Left ventricle myocardium inferior (tissue), 1 donor: Measurements from ENCODE around the gene DPYSL4. TPM values are rescaled to one million over a fixed set of nuclear protein-coding genes. Genes with fewer than 3 reads are reported as not detected.

Experiments used
- DNase-seq: peaks from one replicate; pipeline ENCODE4 v3.0.0-alpha.2; 2020
- H3K27ac ChIP-seq: fragments of 200-600 bp; replicated peaks from 2 replicates; pipeline ENCODE4 v1.8.0; 2021
- H3K27me3 ChIP-seq: fragments of 200-600 bp; 2 replicates; pipeline ENCODE4 v1.8.0; 2021; ENCODE audit warnings: low read depth
- H3K36me3 ChIP-seq: fragments of 200-600 bp; 2 replicates; pipeline ENCODE4 v1.8.0; 2021
- H3K4me1 ChIP-seq: fragments of 200-600 bp; 2 replicates; pipeline ENCODE4 v1.8.0; 2021
- H3K4me3 ChIP-seq: fragments of 200-600 bp; 2 replicates; pipeline ENCODE4 v1.8.0; 2021; ENCODE audit warnings: mild to moderate bottlenecking, moderate library complexity
- H3K9me3 ChIP-seq: fragments of 200-600 bp; replicated peaks from 2 replicates; pipeline ENCODE4 v1.8.0; 2021
- intact Hi-C: fragments of 100-400 bp; cut with micrococcal nuclease; formaldehyde crosslinking; loops from one replicate; pipeline ENCODE4 v1.11.0; 2022
- total RNA-seq: library from RNA; stranded (reverse); fragmentation: NEBNext Ultra II Directional; extraction: Animal tissue kit (Norgen Biotek cat#: 25700); gene quantifications from one replicate; pipeline ENCODE4 v1.2.1, GENCODE V29; 2021
- TF ChIP-seq, protein P1 (sequence below): fragments of 200-600 bp; IDR thresholded peaks from 2 replicates; pipeline ENCODE4 v1.8.0; 2021; ENCODE audit warnings: antibody characterized with exemption, mild to moderate bottlenecking, borderline replicate concordance
- donor health status: DM: no; HTN: yes; CAD: no; lungs with severe emphysema.

Gene DPYSL4
- total RNA-seq, 1 donor from 2014 or later, result 42.8 TPM

DNA sequence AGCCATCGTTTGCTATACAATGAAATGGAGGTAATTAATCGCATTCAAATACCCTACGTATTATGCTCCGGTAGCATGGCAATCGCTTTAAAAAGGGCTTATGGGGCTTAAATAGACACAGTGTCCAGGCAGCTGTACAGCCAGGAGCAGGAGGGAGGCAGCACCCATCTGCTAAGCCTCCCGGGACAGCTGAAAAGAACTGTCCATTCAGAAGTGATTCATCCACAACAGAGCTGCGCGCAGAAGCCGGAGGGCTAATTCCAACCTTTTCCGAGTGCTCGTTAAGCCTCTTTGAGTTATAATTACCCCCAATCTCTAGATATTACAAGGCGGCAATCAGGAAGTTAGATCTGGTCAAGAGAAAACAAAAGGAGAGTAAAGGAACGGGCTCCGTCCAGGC, 58.3 kb downstream of the DPYSL4 start:
- intact Hi-C loops, result no loop called here
- TF ChIP-seq, protein P1, sequence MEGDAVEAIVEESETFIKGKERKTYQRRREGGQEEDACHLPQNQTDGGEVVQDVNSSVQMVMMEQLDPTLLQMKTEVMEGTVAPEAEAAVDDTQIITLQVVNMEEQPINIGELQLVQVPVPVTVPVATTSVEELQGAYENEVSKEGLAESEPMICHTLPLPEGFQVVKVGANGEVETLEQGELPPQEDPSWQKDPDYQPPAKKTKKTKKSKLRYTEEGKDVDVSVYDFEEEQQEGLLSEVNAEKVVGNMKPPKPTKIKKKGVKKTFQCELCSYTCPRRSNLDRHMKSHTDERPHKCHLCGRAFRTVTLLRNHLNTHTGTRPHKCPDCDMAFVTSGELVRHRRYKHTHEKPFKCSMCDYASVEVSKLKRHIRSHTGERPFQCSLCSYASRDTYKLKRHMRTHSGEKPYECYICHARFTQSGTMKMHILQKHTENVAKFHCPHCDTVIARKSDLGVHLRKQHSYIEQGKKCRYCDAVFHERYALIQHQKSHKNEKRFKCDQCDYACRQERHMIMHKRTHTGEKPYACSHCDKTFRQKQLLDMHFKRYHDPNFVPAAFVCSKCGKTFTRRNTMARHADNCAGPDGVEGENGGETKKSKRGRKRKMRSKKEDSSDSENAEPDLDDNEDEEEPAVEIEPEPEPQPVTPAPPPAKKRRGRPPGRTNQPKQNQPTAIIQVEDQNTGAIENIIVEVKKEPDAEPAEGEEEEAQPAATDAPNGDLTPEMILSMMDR, result no peak
- no peaks in the 10 kb centered on the region for H3K36me3 ChIP-seq
- H3K27me3 ChIP-seq, result peaks cover 16% of the 10 kb centered on the region
- H3K4me3 ChIP-seq, result no peak overlapping the region
- H3K27ac ChIP-seq, result no peak overlapping the region
- no peaks in the 10 kb centered on the region for H3K4me1 ChIP-seq
- no peak for DNase-seq
- no peaks in the 10 kb centered on the region for H3K9me3 ChIP-seq

DNA sequence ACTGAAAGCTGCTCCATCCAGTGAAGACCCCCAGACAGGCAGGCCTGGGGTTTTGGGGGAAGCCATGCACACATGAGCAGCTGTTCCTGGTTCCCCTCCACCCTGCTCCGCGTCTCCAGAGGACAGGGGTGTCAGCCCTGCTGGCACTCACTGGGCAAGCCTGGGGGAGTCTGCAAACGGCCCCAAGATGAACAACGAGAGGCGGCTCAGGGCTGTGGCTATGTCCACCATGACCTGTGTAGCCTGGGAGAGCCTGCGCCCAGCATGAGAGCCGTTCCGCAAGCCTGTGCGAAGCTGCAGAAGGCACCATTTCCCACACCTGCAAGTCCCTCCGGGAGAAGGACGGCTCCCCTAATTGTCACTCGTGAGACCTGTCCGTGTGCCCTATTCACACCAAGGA, 59.5 kb downstream of the DPYSL4 start:
- no peaks in the 10 kb centered on the region for H3K9me3 ChIP-seq
- intact Hi-C loops, result no loop called here
- H3K4me3 ChIP-seq, result no peak overlapping the region
- peaks cover 25% of the 10 kb centered on the region for H3K27me3 ChIP-seq
- TF ChIP-seq, protein P1, result no peak
- no peaks in the 10 kb centered on the region for H3K36me3 ChIP-seq
- no peaks in the 10 kb centered on the region for H3K4me1 ChIP-seq
- no peak overlapping the region for H3K27ac ChIP-seq
- DNase-seq, result no peak

DNA sequence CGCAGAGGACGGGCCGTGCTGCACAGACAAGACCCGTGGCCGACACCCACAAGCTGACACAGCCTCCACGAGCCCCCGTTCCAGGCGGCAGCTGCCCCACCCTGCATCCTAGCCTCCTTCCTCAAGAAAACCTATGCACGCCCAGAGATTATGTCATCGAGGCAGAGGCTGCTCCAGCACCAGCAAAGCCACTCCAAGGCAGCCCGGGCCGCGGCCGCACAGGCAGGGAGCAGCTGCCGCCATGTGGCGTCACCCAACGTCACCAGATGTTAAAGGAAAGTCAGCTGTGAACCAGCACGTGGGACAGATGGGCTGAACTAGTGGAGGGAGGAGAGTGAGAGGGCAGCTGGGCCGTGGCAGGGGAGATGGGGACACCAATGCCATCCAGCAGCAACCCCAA, 61.2 kb downstream of the DPYSL4 start:
- H3K4me3 ChIP-seq, result no peak overlapping the region
- no peak for DNase-seq
- no peaks in the 10 kb centered on the region for H3K9me3 ChIP-seq
- no peaks in the 10 kb centered on the region for H3K36me3 ChIP-seq
- peaks cover 25% of the 10 kb centered on the region for H3K27me3 ChIP-seq
- no peaks in the 10 kb centered on the region for H3K4me1 ChIP-seq
- TF ChIP-seq, protein P1, result no peak
- intact Hi-C loops, result no loop called here
- H3K27ac ChIP-seq, result no peak overlapping the region

DNA sequence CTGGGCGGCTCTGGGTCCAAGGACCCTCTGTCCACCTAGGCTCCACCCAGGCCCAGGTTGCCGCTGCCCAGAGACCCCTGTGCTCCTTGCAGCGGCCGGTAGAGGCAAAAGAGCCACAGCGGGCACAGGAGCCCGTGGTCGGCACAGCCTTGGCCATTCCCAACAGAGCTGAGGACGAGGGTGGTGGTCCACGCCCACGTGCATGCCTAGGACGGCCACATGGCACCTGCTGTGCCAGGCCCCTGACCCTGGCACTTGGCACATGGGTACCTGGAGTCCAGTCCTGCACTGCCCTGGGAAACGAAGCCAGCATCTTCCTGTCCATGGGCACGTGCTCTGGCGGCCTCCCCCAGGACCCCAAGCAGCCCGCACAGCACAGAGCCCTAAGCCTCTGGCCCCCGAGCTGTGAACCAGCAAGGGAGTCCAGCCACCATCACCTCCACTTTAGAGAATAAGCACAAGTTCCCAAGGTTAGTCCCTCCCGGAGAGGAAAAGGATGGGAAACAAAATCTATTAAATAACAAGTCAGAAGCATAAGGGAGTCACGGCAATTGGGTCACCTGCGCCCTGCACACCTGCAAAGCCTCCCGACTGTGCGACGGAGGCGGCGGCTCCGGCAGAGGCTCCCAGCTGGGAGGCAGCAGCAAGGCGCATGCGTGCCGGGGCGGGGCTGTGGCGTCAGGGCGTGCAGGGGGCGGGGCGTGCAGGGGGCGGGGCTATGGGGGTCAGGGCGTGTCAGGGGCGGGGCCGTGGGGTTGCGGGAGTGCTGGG, 61.9 kb downstream of the DPYSL4 start:
- Histone ChIP-seq H3K27me3 (peaks cover 25% of the 10 kb centered on the region), H3K4me1 (no peaks in the 10 kb centered on the region), H3K36me3 (no peaks in the 10 kb centered on the region), H3K27ac (no peak overlapping the region), H3K4me3 (no peak overlapping the region), H3K9me3 (no peaks in the 10 kb centered on the region)
- intact Hi-C loops, result no loop called here
- no peak for DNase-seq
- TF ChIP-seq, protein P1, result no peak

DNA sequence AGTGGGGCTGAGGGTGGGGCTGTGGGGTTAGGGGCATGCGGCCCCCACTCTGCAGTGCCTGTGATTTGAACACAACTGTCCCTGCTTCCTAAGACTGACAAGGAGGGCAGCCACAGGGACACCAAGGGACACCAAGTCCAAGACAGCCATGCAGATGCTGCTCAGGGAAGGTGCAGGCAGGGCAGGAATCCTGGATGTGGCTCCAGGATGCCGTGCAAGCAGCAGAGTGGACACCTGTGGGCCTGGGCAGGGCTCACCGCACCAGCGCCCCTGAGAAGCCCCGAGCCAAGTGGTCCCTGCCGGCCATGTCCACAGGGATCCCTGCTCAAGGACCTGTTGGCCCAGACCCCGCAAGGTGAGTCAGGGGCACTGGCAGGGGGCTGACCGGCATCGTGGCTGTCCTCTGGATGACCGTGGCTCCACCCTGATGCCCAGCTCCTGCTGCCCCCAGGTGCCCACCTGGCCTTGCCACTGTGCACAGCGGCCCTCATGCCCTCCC, 62.5 kb downstream of the DPYSL4 start:
- TF ChIP-seq, protein P1, result no peak
- H3K27ac ChIP-seq, result no peak overlapping the region
- no peaks in the 10 kb centered on the region for H3K9me3 ChIP-seq
- H3K27me3 ChIP-seq, result peaks cover 25% of the 10 kb centered on the region
- DNase-seq, result no peak
- no peaks in the 10 kb centered on the region for H3K4me1 ChIP-seq
- intact Hi-C loops, result no loop called here
- no peaks in the 10 kb centered on the region for H3K36me3 ChIP-seq
- no peak overlapping the region for H3K4me3 ChIP-seq
